LNCaP clone FGC (cell line): ENCODE data around the gene TMEM52.

Experiments
- DNase-seq: peaks from one replicate; pipeline ENCODE4 v3.0.0-alpha.2; 2011; ENCODE audit warnings: low read depth
- H3K4me3 ChIP-seq: 2 replicates; pipeline ENCODE4 v1.5.1; 2011; ENCODE audit warnings: mild to moderate bottlenecking, low read depth, low read length, control low read depth
- CTCF ChIP-seq: IDR thresholded peaks from 2 replicates; pipeline ENCODE4 v1.5.1; 2012; ENCODE audit warnings: mild to moderate bottlenecking; ENCODE audit not compliant: control insufficient read depth, insufficient read depth; ENCODE audit errors: extremely low read depth

The TMEM52 gene

GRCh38 chr1:1907098-1907736 is 11.9 kb downstream of the TMEM52 start:
- no peak overlapping the region for H3K4me3 ChIP-seq
- no peak for TF ChIP-seq CTCF
- DNase-seq = no peak

GRCh38 chr1:1906185-1907097 is 12.6 kb downstream of the TMEM52 start:
- peak; percentile 94 for TF ChIP-seq CTCF
- H3K4me3 ChIP-seq = no peak overlapping the region
- no peak for DNase-seq

GRCh38 chr1:1903224-1903623 is 15.9 kb downstream of the TMEM52 start:
- DNase-seq = no peak
- H3K4me3 ChIP-seq = no peak overlapping the region
- no peak for TF ChIP-seq CTCF

- no peak for DNase-seq
- TF ChIP-seq CTCF = no peak
Measured at GRCh38 chr1:1901641-1902294, 17.3 kb downstream of the TMEM52 start.

GRCh38 chr1:1900883-1901640 is 18.0 kb downstream of the TMEM52 start:
- DNase-seq = no peak
- TF ChIP-seq CTCF = no peak
- no peak overlapping the region for H3K4me3 ChIP-seq

More at GRCh38 chr1:1901641-1902294, 17.3 kb downstream of the TMEM52 start:
- no peak overlapping the region for H3K4me3 ChIP-seq

GRCh38 chr1:1899967-1900327 is 19.1 kb downstream of the TMEM52 start:
- DNase-seq = no peak
- TF ChIP-seq CTCF = no peak
- H3K4me3 ChIP-seq = no peak overlapping the region
